Measurements from ENCODE around the gene CISD3.

The CISD3 gene

GRCh38 chr17:38729886-38730525 is at the start of gene CISD3:
CISD3 (plus strand) TSS chr17:38730341; CDS start chr17:38730359, 18 bp downstream.
- peak within 1 kb of the TSS; percentile 67 for H3K27ac ChIP-seq (ENCODE audit: extremely low read depth, low read depth, low read length)
- H3K4me1 ChIP-seq (ENCODE audit: control insufficient read depth, insufficient read depth, low read length), result peaks cover 5% of the 10 kb centered on the region
- ChIA-PET POLR2A (interaction anchor here (0.7 to 2.3 kb wide), 11 partner anchors 11 to 53 kb away, joined by 3 to 18 read pairs (median 6); partner anchors contain the start of genes MLLT6 and PSMB3), CTCF (interaction anchor here (0.5 to 3.1 kb wide), 8 partner anchors 11 to 735 kb away, joined by 3 to 17 read pairs (median 4); no protein-coding TSS in a partner anchor)
- H3K9me3 ChIP-seq (ENCODE audit: control insufficient read depth, insufficient read depth, low read depth, low read length), result no peaks in the 10 kb centered on the region
- H3K4me3 ChIP-seq (ENCODE audit: low read depth, low read length), result peak within 1 kb of the TSS; percentile 67
- peaks cover 10 to 42% of the 10 kb centered on the region in 2 experiments for H3K36me3 ChIP-seq (ENCODE audit: control insufficient read depth in 2 of 2, insufficient read depth in 1 of 2, low read length in 2 of 2)
- TF ChIP-seq ZNF792 (tag by site-specific recombination; IDR thresholded peaks at IDR 0.05), result no peak
- TF ChIP-seq WT1 (tag by site-specific recombination; IDR thresholded peaks at IDR 0.05), result no peak; the same call in 1 of the 2 replicates
- TF ChIP-seq ZNF670 (tag by site-specific recombination; IDR thresholded peaks at IDR 0.05; ENCODE audit: low read depth), result no peak
- no peak for TF ChIP-seq ZNF148 (tag by site-specific recombination; IDR thresholded peaks at IDR 0.05; ENCODE audit: borderline replicate concordance)
- TF ChIP-seq KLF10 (tag by site-specific recombination; IDR thresholded peaks at IDR 0.05), result no peak
- no peak for TF ChIP-seq GLIS1 (tag by site-specific recombination; IDR thresholded peaks at IDR 0.05)
- no peak for TF ChIP-seq OSR2 (tag by site-specific recombination; IDR thresholded peaks at IDR 0.05)
- no peak for TF ChIP-seq ZNF548 (tag by site-specific recombination; IDR thresholded peaks at IDR 0.05)
- 0 out of 2 replicates have a peak, but pooled peaks have one; percentile 32 for TF ChIP-seq ZNF677 (tag by site-specific recombination; IDR thresholded peaks at IDR 0.05)
- 0 out of 2 replicates have a peak, but pooled peaks have one; percentile 14 for TF ChIP-seq KLF9 (tag by site-specific recombination; IDR thresholded peaks at IDR 0.05; ENCODE audit: low read depth)
- TF ChIP-seq ZFP37 (tag by site-specific recombination; IDR thresholded peaks at IDR 0.05), result no peak
- 0 out of 2 replicates have a peak, but pooled peaks have one; percentile 28 for TF ChIP-seq ZBTB44 (tag by site-specific recombination; IDR thresholded peaks at IDR 0.05)
- TF ChIP-seq ZNF26 (tag by site-specific recombination; IDR thresholded peaks at IDR 0.05), result no peak
- peak; percentile 55 for TF ChIP-seq ZBTB26 (tag by site-specific recombination; optimal IDR thresholded peaks at IDR 0.05)
- no peak for TF ChIP-seq ZNF701 (tag by site-specific recombination; IDR thresholded peaks at IDR 0.05)
- TF ChIP-seq ZEB2 (tag by site-specific recombination; IDR thresholded peaks at IDR 0.05), result no peak
- TF ChIP-seq EGR2 (tag by site-specific recombination; IDR thresholded peaks at IDR 0.05; ENCODE audit: low read depth), result peak; percentile 74; the same call in 1 of the 2 replicates
- peak; percentile 91 for TF ChIP-seq ZFP69B (tag by site-specific recombination; IDR thresholded peaks at IDR 0.05)
- TF ChIP-seq GLIS2 (tag by site-specific recombination; IDR thresholded peaks at IDR 0.05), result peak; percentile 87
- TF ChIP-seq ZNF211 (tag by site-specific recombination; IDR thresholded peaks at IDR 0.05; ENCODE audit: low read depth), result no peak
- no peak for TF ChIP-seq ZBTB21 (tag by site-specific recombination; IDR thresholded peaks at IDR 0.05)
- TF ChIP-seq ZNF561 (tag by site-specific recombination; IDR thresholded peaks at IDR 0.05; ENCODE audit: borderline replicate concordance), result peak; percentile 79; the same call in 1 of the 2 replicates
- TF ChIP-seq ZNF266 (tag by site-specific recombination; IDR thresholded peaks at IDR 0.05; ENCODE audit: low read depth), result no peak
- TF ChIP-seq ZNF664 (tag by site-specific recombination; IDR thresholded peaks at IDR 0.05), result no peak
- peak; percentile 31; the same call in 1 of the 2 replicates for TF ChIP-seq ZIC2 (tag by site-specific recombination; IDR thresholded peaks at IDR 0.05)
- TF ChIP-seq ZNF530 (tag by site-specific recombination; IDR thresholded peaks at IDR 0.05; ENCODE audit: low read depth), result no peak
- no peak for TF ChIP-seq ZNF133 (tag by site-specific recombination; IDR thresholded peaks at IDR 0.05)
- no peak for TF ChIP-seq TSHZ1 (tag by site-specific recombination; IDR thresholded peaks at IDR 0.05; ENCODE audit: borderline replicate concordance)

Data from HEK293 (cell line).